IMR-90 (cell line): ENCODE data around the gene ARHGAP28.

Experiments
- MAFK ChIP-seq: IDR thresholded peaks from 2 replicates; pipeline ENCODE4 v1.6.1; 2012; ENCODE audit warnings: low read depth, low read length, improper control_type of control experiment
- MAZ ChIP-seq: IDR thresholded peaks from 2 replicates; pipeline ENCODE4 v1.6.1; 2012; ENCODE audit warnings: low read depth, mild to moderate bottlenecking, low read length, improper control_type of control experiment, moderate library complexity, borderline replicate concordance
- POLR2A ChIP-seq: IDR thresholded peaks from 2 replicates; pipeline ENCODE4 v1.6.1; 2012; ENCODE audit warnings: mild to moderate bottlenecking, low read depth, low read length
- RCOR1 ChIP-seq: IDR thresholded peaks from 2 replicates; pipeline ENCODE4 v1.6.1; 2012; ENCODE audit warnings: mild to moderate bottlenecking, low read length, improper control_type of control experiment; ENCODE audit not compliant: insufficient replicate concordance
- TF ChIP-seq, protein P1 (sequence below): conservative IDR thresholded peaks from 2 replicates; pipeline ENCODE4 v1.5.1; 2012; ENCODE audit warnings: mild to moderate bottlenecking, low read depth, low read length, improper control_type of control experiment
- TF ChIP-seq, protein P2 (sequence below): fragments of 150-350 bp; IDR thresholded peaks from 2 replicates; pipeline ENCODE4 v1.6.1; 2017; ENCODE audit warnings: mild to moderate bottlenecking, antibody characterized with exemption, low read length, low read depth

DNA sequence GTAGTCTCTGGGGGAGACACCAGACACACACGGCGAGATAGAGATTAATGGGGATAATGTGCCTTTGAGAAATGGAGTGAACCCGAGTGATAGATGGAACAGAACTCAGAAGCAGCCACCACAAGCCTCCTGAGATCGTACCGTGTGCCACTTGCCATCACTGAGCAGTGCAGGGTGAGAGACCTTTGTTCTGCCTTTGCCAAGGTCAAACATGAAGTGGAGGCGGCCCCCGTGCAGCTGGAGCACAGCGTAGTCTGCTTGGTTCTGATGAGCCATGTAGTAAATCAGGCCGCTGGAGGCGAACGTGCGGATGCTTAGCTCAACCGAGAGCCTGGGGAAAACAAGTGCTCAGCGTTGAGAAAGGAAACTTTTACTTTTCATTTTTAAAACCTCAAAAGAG, 221.1 kb downstream of the ARHGAP28 start:
- TF ChIP-seq RCOR1 (no peak), MAZ (no peak), POLR2A (no peak), MAFK (no peak)
- TF ChIP-seq, protein P1, sequence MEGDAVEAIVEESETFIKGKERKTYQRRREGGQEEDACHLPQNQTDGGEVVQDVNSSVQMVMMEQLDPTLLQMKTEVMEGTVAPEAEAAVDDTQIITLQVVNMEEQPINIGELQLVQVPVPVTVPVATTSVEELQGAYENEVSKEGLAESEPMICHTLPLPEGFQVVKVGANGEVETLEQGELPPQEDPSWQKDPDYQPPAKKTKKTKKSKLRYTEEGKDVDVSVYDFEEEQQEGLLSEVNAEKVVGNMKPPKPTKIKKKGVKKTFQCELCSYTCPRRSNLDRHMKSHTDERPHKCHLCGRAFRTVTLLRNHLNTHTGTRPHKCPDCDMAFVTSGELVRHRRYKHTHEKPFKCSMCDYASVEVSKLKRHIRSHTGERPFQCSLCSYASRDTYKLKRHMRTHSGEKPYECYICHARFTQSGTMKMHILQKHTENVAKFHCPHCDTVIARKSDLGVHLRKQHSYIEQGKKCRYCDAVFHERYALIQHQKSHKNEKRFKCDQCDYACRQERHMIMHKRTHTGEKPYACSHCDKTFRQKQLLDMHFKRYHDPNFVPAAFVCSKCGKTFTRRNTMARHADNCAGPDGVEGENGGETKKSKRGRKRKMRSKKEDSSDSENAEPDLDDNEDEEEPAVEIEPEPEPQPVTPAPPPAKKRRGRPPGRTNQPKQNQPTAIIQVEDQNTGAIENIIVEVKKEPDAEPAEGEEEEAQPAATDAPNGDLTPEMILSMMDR, result no peak
- TF ChIP-seq, protein P2, sequence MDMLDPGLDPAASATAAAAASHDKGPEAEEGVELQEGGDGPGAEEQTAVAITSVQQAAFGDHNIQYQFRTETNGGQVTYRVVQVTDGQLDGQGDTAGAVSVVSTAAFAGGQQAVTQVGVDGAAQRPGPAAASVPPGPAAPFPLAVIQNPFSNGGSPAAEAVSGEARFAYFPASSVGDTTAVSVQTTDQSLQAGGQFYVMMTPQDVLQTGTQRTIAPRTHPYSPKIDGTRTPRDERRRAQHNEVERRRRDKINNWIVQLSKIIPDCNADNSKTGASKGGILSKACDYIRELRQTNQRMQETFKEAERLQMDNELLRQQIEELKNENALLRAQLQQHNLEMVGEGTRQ, result no peak
